K562 (cell line): ENCODE measurements around the gene LBHD2. TPM values are rescaled to one million over a fixed set of nuclear protein-coding genes. Genes with fewer than 3 reads are reported as not detected.

Experiments used
- CBX5 ChIP-seq: IDR thresholded peaks from 2 replicates; pipeline ENCODE4 v1.6.1; 2014; ENCODE audit warnings: low read depth, borderline replicate concordance
- FOSL1 ChIP-seq: fragments of 200-800 bp; sonication (Bioruptor generic); conservative IDR thresholded peaks from 2 replicates; pipeline ENCODE4 v1.6.1; 2016; ENCODE audit warnings: missing genetic modification characterization, missing compliant biosample characterization
- HDAC2 ChIP-seq: fragments of 450-650 bp; IDR thresholded peaks from 2 replicates; pipeline ENCODE4 v1.6.1; 2016; ENCODE audit warnings: mild to moderate bottlenecking
- HNRNPK ChIP-seq: fragments of 200-400 bp; formaldehyde crosslinking; IDR thresholded peaks from one replicate; pipeline ENCODE4 v1.6.1; 2018; ENCODE audit warnings: mild to moderate bottlenecking, low read depth, low read length; ENCODE audit not compliant: poor library complexity, severe bottlenecking
- MEIS2 ChIP-seq: fragments of 450-650 bp; IDR thresholded peaks from 2 replicates; pipeline ENCODE4 v1.6.1; 2014; ENCODE audit warnings: mild to moderate bottlenecking; ENCODE audit not compliant: partially characterized antibody
- MLX ChIP-seq, 2 experiments: fragments of 450-650 bp in 1 of 2; sonication (generic) in 1 of 2; formaldehyde crosslinking; conservative IDR thresholded peaks; 2 replicates each; pipeline versions ENCODE4 v1.4.0 to v1.8.1; 2020 to 2022; ENCODE audit warnings: mild to moderate bottlenecking in 1 of 2, missing genetic modification reagents in 1 of 2
- PYGO2 ChIP-seq: fragments of 450-650 bp; IDR thresholded peaks from 2 replicates; pipeline ENCODE4 v1.6.1; 2016; ENCODE audit warnings: mild to moderate bottlenecking, missing genetic modification characterization, moderate library complexity, missing compliant biosample characterization
- RREB1 ChIP-seq: fragments of 250-450 bp; sonication (Bioruptor Pico); IDR thresholded peaks from 2 replicates; pipeline ENCODE4 v1.4.0; 2020
- SREBF2 ChIP-seq: sonication (generic); formaldehyde crosslinking; IDR thresholded peaks from 2 replicates; pipeline ENCODE4 v1.4.0; 2020; ENCODE audit warnings: mild to moderate bottlenecking, missing genetic modification reagents
- TCF7 ChIP-seq: sonication (generic); IDR thresholded peaks from 2 replicates; pipeline ENCODE4 v1.6.1; 2016; ENCODE audit warnings: antibody characterized with exemption, borderline replicate concordance
- polyA plus RNA-seq, 8 experiments: library from polyadenylated mRNA; depleted of rRNA in 4 of 8; stranded (reverse) in 5 of 8; unstranded in 3 of 8; fragments of >200 nt; fragmentation: Nextera tagmentation in 2 of 8; fragmentation: Illumina TruSeq in 1 of 8; extraction: Ambion mirVana in 2 of 8; extraction: Trizol in 1 of 8; gene quantifications; 2 replicates each; pipeline versions ENCODE4 v1.2.1 to v1.2.3, GENCODE V29; 2011 to 2014; ENCODE audit warnings: inconsistent platforms in 1 of 8, missing spikeins in 1 of 8
- total RNA-seq, 7 experiments: library from RNA; depleted of rRNA in 6 of 7; stranded (reverse); fragments of >200 nt in 6 of 7; fragmentation: Illumina TruSeq in 2 of 7; extraction: Trizol in 2 of 7; gene quantifications; 2 replicates each; pipeline versions ENCODE4 v1.2.1 to v1.2.3, GENCODE V29; 2011 to 2021; ENCODE audit warnings: low replicate concordance in 1 of 7
- TF ChIP-seq, protein P1 (sequence below), 2 experiments: fragments of 450-650 bp in 1 of 2; sonication (generic) in 1 of 2; formaldehyde crosslinking in 1 of 2; IDR thresholded peaks; 2 replicates each; pipeline versions ENCODE4 v1.7.1 to v1.9.0; 2016 to 2022; ENCODE audit warnings: inconsistent platforms in 1 of 2, mild to moderate bottlenecking in 1 of 2, missing genetic modification reagents in 1 of 2

Gene LBHD2
- total and polyA plus RNA-seq, 9 of the 15 experiments (the other 6 are each of a cell fraction or from before 2014, with no cell fraction given), result not detected

GRCh38 chr14:103121846-103122584 is 38.0 kb downstream of the LBHD2 start (continued):
- TF ChIP-seq, protein P1, sequence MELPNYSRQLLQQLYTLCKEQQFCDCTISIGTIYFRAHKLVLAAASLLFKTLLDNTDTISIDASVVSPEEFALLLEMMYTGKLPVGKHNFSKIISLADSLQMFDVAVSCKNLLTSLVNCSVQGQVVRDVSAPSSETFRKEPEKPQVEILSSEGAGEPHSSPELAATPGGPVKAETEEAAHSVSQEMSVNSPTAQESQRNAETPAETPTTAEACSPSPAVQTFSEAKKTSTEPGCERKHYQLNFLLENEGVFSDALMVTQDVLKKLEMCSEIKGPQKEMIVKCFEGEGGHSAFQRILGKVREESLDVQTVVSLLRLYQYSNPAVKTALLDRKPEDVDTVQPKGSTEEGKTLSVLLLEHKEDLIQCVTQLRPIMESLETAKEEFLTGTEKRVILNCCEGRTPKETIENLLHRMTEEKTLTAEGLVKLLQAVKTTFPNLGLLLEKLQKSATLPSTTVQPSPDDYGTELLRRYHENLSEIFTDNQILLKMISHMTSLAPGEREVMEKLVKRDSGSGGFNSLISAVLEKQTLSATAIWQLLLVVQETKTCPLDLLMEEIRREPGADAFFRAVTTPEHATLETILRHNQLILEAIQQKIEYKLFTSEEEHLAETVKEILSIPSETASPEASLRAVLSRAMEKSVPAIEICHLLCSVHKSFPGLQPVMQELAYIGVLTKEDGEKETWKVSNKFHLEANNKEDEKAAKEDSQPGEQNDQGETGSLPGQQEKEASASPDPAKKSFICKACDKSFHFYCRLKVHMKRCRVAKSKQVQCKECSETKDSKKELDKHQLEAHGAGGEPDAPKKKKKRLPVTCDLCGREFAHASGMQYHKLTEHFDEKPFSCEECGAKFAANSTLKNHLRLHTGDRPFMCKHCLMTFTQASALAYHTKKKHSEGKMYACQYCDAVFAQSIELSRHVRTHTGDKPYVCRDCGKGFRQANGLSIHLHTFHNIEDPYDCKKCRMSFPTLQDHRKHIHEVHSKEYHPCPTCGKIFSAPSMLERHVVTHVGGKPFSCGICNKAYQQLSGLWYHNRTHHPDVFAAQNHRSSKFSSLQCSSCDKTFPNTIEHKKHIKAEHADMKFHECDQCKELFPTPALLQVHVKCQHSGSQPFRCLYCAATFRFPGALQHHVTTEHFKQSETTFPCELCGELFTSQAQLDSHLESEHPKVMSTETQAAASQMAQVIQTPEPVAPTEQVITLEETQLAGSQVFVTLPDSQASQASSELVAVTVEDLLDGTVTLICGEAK (IDR thresholded peaks at IDR 0.05), result no peak
- TF ChIP-seq, protein P1 (CRISPR knock-in tag; IDR thresholded peaks at IDR 0.05), result no peak
- TF ChIP-seq MEIS2 (peak; percentile 100), HNRNPK (no peak), RREB1 (peak; percentile 70; the same call in 1 of the 2 replicates), FOSL1 (tag) (no peak), TCF7 (no peak), MLX (CRISPR knock-in tag; conservative IDR thresholded peaks at IDR 0.05) (no peak), PYGO2 (tag) (no peak), CBX5 (no peak), SREBF2 (CRISPR knock-in tag) (no peak), HDAC2 (peak; percentile 69)
